Mesenchymal stem cell (in vitro differentiated cells and primary cell): ENCODE measurements around the gene SLC18B1.
A peak's percentile ranks its signal among the peaks of the same experiment; 100 is the strongest.

Experiments
- DNase-seq: peaks from one replicate; pipeline ENCODE4 v3.0.0-alpha.2; 2013
- H2AFZ ChIP-seq: one replicate; pipeline ENCODE4 v1.6.1; 2013; ENCODE audit warnings: low read depth, mild to moderate bottlenecking, control low read depth, inconsistent platforms, low read length, moderate library complexity
- H2AK5ac ChIP-seq: 2 replicates; pipeline ENCODE4 v1.6.1; 2013; ENCODE audit warnings: low read length, moderate library complexity, mild to moderate bottlenecking, inconsistent platforms; ENCODE audit not compliant: severe bottlenecking
- H2BK120ac ChIP-seq: one replicate; pipeline ENCODE4 v1.6.1; 2013; ENCODE audit warnings: low read depth, mild to moderate bottlenecking, inconsistent platforms, low read length, moderate library complexity
- H2BK12ac ChIP-seq, 2 experiments: one replicate each; pipeline ENCODE4 v1.6.1; 2013; ENCODE audit warnings: inconsistent platforms in 2 of 2, low read length in 2 of 2, mild to moderate bottlenecking in 2 of 2, moderate library complexity in 2 of 2, control low read depth in 1 of 2
- H2BK15ac ChIP-seq: one replicate; pipeline ENCODE4 v1.6.1; 2013; ENCODE audit warnings: mild to moderate bottlenecking, low read depth, inconsistent platforms; ENCODE audit not compliant: poor library complexity, severe bottlenecking
- H2BK5ac ChIP-seq: 2 replicates; pipeline ENCODE4 v1.6.1; 2013; ENCODE audit warnings: low read depth, mild to moderate bottlenecking, low read length, control low read depth, inconsistent platforms; ENCODE audit not compliant: poor library complexity, severe bottlenecking
- H3K14ac ChIP-seq, 2 experiments: one replicate each; pipeline ENCODE4 v1.6.1; 2013; ENCODE audit warnings: inconsistent platforms in 2 of 2, low read length in 2 of 2, control low read depth in 1 of 2, mild to moderate bottlenecking in 1 of 2, moderate library complexity in 1 of 2
- H3K18ac ChIP-seq, 2 experiments: one replicate each; pipeline ENCODE4 v1.6.1; 2013; ENCODE audit warnings: inconsistent platforms in 2 of 2, low read length in 2 of 2, control low read depth in 1 of 2, low read depth in 1 of 2, mild to moderate bottlenecking in 1 of 2
- H3K23ac ChIP-seq, 2 experiments: one replicate each; pipeline ENCODE4 v1.6.1; 2013; ENCODE audit warnings: inconsistent platforms in 2 of 2, low read length in 2 of 2, mild to moderate bottlenecking in 2 of 2, moderate library complexity in 2 of 2, control low read depth in 1 of 2
- H3K27ac ChIP-seq: 2 replicates; pipeline ENCODE4 v1.5.1; 2013; ENCODE audit warnings: mild to moderate bottlenecking, moderate library complexity, low read length, control low read depth, inconsistent platforms; ENCODE audit not compliant: poor library complexity, severe bottlenecking
- H3K27me3 ChIP-seq, 2 experiments: 2 replicates each; pipeline versions ENCODE4 v1.6.1 to v1.7.0; 2013; ENCODE audit warnings: low read length in 2 of 2, mild to moderate bottlenecking in 2 of 2, moderate library complexity in 2 of 2, control low read depth in 1 of 2, inconsistent platforms in 1 of 2; ENCODE audit not compliant: control insufficient read depth in 1 of 2, insufficient read depth in 1 of 2
- H3K36me3 ChIP-seq, 2 experiments: 2 replicates each; pipeline versions ENCODE4 v1.6.1 to v1.7.0; 2013; ENCODE audit warnings: low read length in 2 of 2, control low read depth in 1 of 2, inconsistent platforms in 1 of 2, low read depth in 1 of 2, mild to moderate bottlenecking in 1 of 2; ENCODE audit not compliant: insufficient read depth in 2 of 2, control insufficient read depth in 1 of 2
- H3K4ac ChIP-seq, 2 experiments: one replicate each; pipeline ENCODE4 v1.6.1; 2013; ENCODE audit warnings: inconsistent platforms in 2 of 2, low read length in 2 of 2, mild to moderate bottlenecking in 2 of 2, moderate library complexity in 2 of 2, control low read depth in 1 of 2, low read depth in 1 of 2
- H3K4me1 ChIP-seq: 2 replicates; pipeline ENCODE4 v1.6.1; 2013; ENCODE audit warnings: low read depth, low read length, control low read depth; ENCODE audit not compliant: control insufficient read depth, insufficient read depth
- H3K4me2 ChIP-seq: 2 replicates; pipeline ENCODE4 v1.6.1; 2013; ENCODE audit warnings: low read length, mild to moderate bottlenecking, inconsistent platforms; ENCODE audit not compliant: poor library complexity, severe bottlenecking
- H3K4me3 ChIP-seq, 2 experiments: 2 replicates each; pipeline versions ENCODE4 v1.5.1 to v1.7.0; 2013; ENCODE audit warnings: low read length in 2 of 2, mild to moderate bottlenecking in 2 of 2, control low read depth in 1 of 2, low read depth in 1 of 2; ENCODE audit not compliant: insufficient read depth in 1 of 2
- H3K79me1 ChIP-seq: replicated peaks from 2 replicates; pipeline ENCODE4 v1.6.1; 2013; ENCODE audit warnings: mild to moderate bottlenecking, control low read depth, low read length, inconsistent platforms; ENCODE audit not compliant: poor library complexity, severe bottlenecking
- H3K9ac ChIP-seq: 2 replicates; pipeline ENCODE4 v1.7.0; 2013; ENCODE audit warnings: mild to moderate bottlenecking, low read length, moderate library complexity
- H3K9me3 ChIP-seq: 2 replicates; pipeline ENCODE4 v1.7.0; 2013; ENCODE audit warnings: mild to moderate bottlenecking, low read length; ENCODE audit not compliant: control insufficient read depth
- H4K8ac ChIP-seq: one replicate; pipeline ENCODE4 v1.6.1; 2013; ENCODE audit warnings: inconsistent platforms, mild to moderate bottlenecking, low read length, moderate library complexity
- H4K91ac ChIP-seq: one replicate; pipeline ENCODE4 v1.6.1; 2013; ENCODE audit warnings: mild to moderate bottlenecking, low read length, inconsistent platforms
- WGBS: methylation state at CpG from one replicate; pipeline ENCODE4 v1.1.7; 2013; ENCODE audit warnings: mixed read lengths; 5-methylcytosine and 5-hydroxymethylcytosine counted together

Gene SLC18B1

GRCh38 chr6:132736239-132736638 lies 62.2 kb downstream of the SLC18B1 start:
- Histone ChIP-seq H3K18ac (no peak overlapping the region), H3K4me1 (no peaks in the 10 kb centered on the region), H2BK5ac (no peak overlapping the region), H3K4me3 (no peak overlapping the region), H3K27ac (no peak overlapping the region), H4K8ac (no peak overlapping the region), H4K91ac (no peak overlapping the region), H3K23ac (no peak overlapping the region), H3K79me1 (no peaks in the 10 kb centered on the region), H2BK12ac (no peak overlapping the region), H2AK5ac (no peak overlapping the region), H2BK120ac (no peak overlapping the region), H2BK15ac (no peak overlapping the region), H3K9ac (no peak overlapping the region), H3K4me2 (no peak overlapping the region), H3K9me3 (no peaks in the 10 kb centered on the region), H3K36me3 (no peaks in the 10 kb centered on the region), H3K4ac (no peak overlapping the region), H2AFZ (no peak overlapping the region), H3K14ac (no peak overlapping the region), H3K27me3 (peaks cover 0 to 4% of the 10 kb centered on the region in 2 experiments)
- peak; percentile 38 for DNase-seq
- WGBS: 82% methylated on average over 1 of the region's 1 CpG

GRCh38 chr6:132734694-132735236 lies 63.7 kb downstream of the SLC18B1 start:
- peak overlapping the region in 1 of 2 experiments; percentile 43 for H3K18ac ChIP-seq
- no peak overlapping the region for H3K27ac ChIP-seq
- H2AFZ ChIP-seq: no peak overlapping the region
- no peak overlapping the region for H3K9ac ChIP-seq
- no peak overlapping the region for H2BK15ac ChIP-seq
- H2BK12ac ChIP-seq: no peak overlapping the region
- no peaks in the 10 kb centered on the region for H3K36me3 ChIP-seq
- no peak overlapping the region for H2AK5ac ChIP-seq
- H2BK5ac ChIP-seq: no peak overlapping the region
- peak; percentile 93 for DNase-seq
- no peaks in the 10 kb centered on the region for H3K9me3 ChIP-seq
- no peak overlapping the region for H3K23ac ChIP-seq
- no peak overlapping the region for H3K4ac ChIP-seq
- H3K4me1 ChIP-seq: no peaks in the 10 kb centered on the region
- no peak overlapping the region for H2BK120ac ChIP-seq
- H3K4me2 ChIP-seq: no peak overlapping the region
- WGBS: 10% methylated on average over 2 of the region's 3 CpGs
- no peaks in the 10 kb centered on the region for H3K79me1 ChIP-seq
- no peak overlapping the region for H3K14ac ChIP-seq
- H4K8ac ChIP-seq: no peak overlapping the region
- H3K27me3 ChIP-seq: peaks cover 0 to 2% of the 10 kb centered on the region in 2 experiments
- H4K91ac ChIP-seq: no peak overlapping the region
- no peak overlapping the region for H3K4me3 ChIP-seq

- no peak overlapping the region for H2BK120ac ChIP-seq
- H2AK5ac ChIP-seq: no peak overlapping the region
- H3K9me3 ChIP-seq: no peaks in the 10 kb centered on the region
- no peaks in the 10 kb centered on the region for H3K27me3 ChIP-seq
- H3K79me1 ChIP-seq: no peaks in the 10 kb centered on the region
- H3K4me1 ChIP-seq: no peaks in the 10 kb centered on the region
- H3K27ac ChIP-seq: no peak overlapping the region
- H3K36me3 ChIP-seq: no peaks in the 10 kb centered on the region
- no peak overlapping the region for H2BK5ac ChIP-seq
- H3K18ac ChIP-seq: peak overlapping the region; percentile 43 to 62
- no peak overlapping the region for H3K9ac ChIP-seq
- peak overlapping the region in 1 of 2 experiments; percentile 55 for H2BK12ac ChIP-seq
- H3K23ac ChIP-seq: no peak overlapping the region
- H3K14ac ChIP-seq: no peak overlapping the region
- no peak overlapping the region for H2BK15ac ChIP-seq
- H4K91ac ChIP-seq: no peak overlapping the region
- WGBS: 55% methylated on average over 1 of the region's 1 CpG
- no peak overlapping the region for H3K4me3 ChIP-seq
- peak; percentile 46 for DNase-seq
- H2AFZ ChIP-seq: no peak overlapping the region
- H3K4me2 ChIP-seq: no peak overlapping the region
- H3K4ac ChIP-seq: peak overlapping the region; percentile 13 to 73
- H4K8ac ChIP-seq: no peak overlapping the region
Observed at GRCh38 chr6:132733814-132734213, 64.6 kb downstream of the SLC18B1 start.

GRCh38 chr6:132733283-132733682 lies 65.2 kb downstream of the SLC18B1 start:
- peak; percentile 43 for DNase-seq
- H3K4me3 ChIP-seq: no peak overlapping the region
- no peak overlapping the region for H4K91ac ChIP-seq
- no peak overlapping the region for H3K27ac ChIP-seq
- H3K4ac ChIP-seq: no peak overlapping the region
- no peaks in the 10 kb centered on the region for H3K79me1 ChIP-seq
- no peak overlapping the region for H2AK5ac ChIP-seq
- no peak overlapping the region for H3K14ac ChIP-seq
- H3K9me3 ChIP-seq: no peaks in the 10 kb centered on the region
- H3K9ac ChIP-seq: no peak overlapping the region
- no peak overlapping the region for H3K23ac ChIP-seq
- H3K4me2 ChIP-seq: no peak overlapping the region
- H3K27me3 ChIP-seq: no peaks in the 10 kb centered on the region
- H2BK12ac ChIP-seq: no peak overlapping the region
- no peaks in the 10 kb centered on the region for H3K4me1 ChIP-seq
- H2BK120ac ChIP-seq: no peak overlapping the region
- no peak overlapping the region for H2AFZ ChIP-seq
- no peak overlapping the region for H4K8ac ChIP-seq
- H2BK15ac ChIP-seq: no peak overlapping the region
- no peak overlapping the region for H3K18ac ChIP-seq
- no peak overlapping the region for H2BK5ac ChIP-seq
- H3K36me3 ChIP-seq: no peaks in the 10 kb centered on the region
- 51% methylated on average over 2 of the region's 2 CpGs for WGBS
